WTC11 (cell line): ENCODE measurements around the gene DCTD.

ENCODE experiments used
- CBFB ChIP-seq: sonication (generic); formaldehyde crosslinking; IDR thresholded peaks from 2 replicates; pipeline ENCODE4 v1.8.1; 2022; ENCODE audit warnings: mild to moderate bottlenecking, low read depth, missing genetic modification reagents
- PRRX2 ChIP-seq: fragments of 250-450 bp; sonication (Bioruptor Pico); IDR thresholded peaks from 2 replicates; pipeline ENCODE4 v1.8.0; 2021; ENCODE audit warnings: mild to moderate bottlenecking
- TCF7 ChIP-seq: sonication (generic); formaldehyde crosslinking; IDR thresholded peaks from 2 replicates; pipeline ENCODE4 v1.8.0; 2022; ENCODE audit warnings: mild to moderate bottlenecking, low read depth, missing genetic modification reagents, moderate library complexity
- ZBTB21 ChIP-seq: sonication (generic); formaldehyde crosslinking; IDR thresholded peaks from 2 replicates; pipeline ENCODE4 v1.8.1; 2023; ENCODE audit warnings: mild to moderate bottlenecking, missing genetic modification reagents, borderline replicate concordance
- ZNF263 ChIP-seq: sonication (generic); formaldehyde crosslinking; IDR thresholded peaks from 2 replicates; pipeline ENCODE4 v1.8.1; 2022; ENCODE audit warnings: low read depth, mild to moderate bottlenecking, moderate library complexity, missing genetic modification reagents
- TF ChIP-seq, protein P1 (sequence below): sonication (generic); formaldehyde crosslinking; IDR thresholded peaks from 2 replicates; pipeline ENCODE4 v1.8.1; 2023; ENCODE audit warnings: mild to moderate bottlenecking, moderate library complexity, missing genetic modification reagents
- TF ChIP-seq, protein P2 (sequence below): fragments of 200-600 bp; IDR thresholded peaks from 2 replicates; pipeline ENCODE4 v1.8.0; 2022; ENCODE audit warnings: antibody characterized with exemption
- TF ChIP-seq, protein P3 (sequence below): sonication (generic); formaldehyde crosslinking; IDR thresholded peaks from 2 replicates; pipeline ENCODE4 v1.8.1; 2023; ENCODE audit warnings: mild to moderate bottlenecking, missing genetic modification reagents, moderate library complexity
- TF ChIP-seq, protein P4 (sequence below): sonication (generic); formaldehyde crosslinking; IDR thresholded peaks from 2 replicates; pipeline ENCODE4 v1.8.1; 2022; ENCODE audit warnings: low read depth, mild to moderate bottlenecking, moderate library complexity, missing genetic modification reagents, borderline replicate concordance
- TF ChIP-seq, protein P5 (sequence below): sonication (generic); formaldehyde crosslinking; IDR thresholded peaks from 2 replicates; pipeline ENCODE4 v1.8.0; 2022; ENCODE audit warnings: mild to moderate bottlenecking, missing genetic modification reagents
- TF ChIP-seq, protein P6 (sequence below): sonication (generic); formaldehyde crosslinking; conservative IDR thresholded peaks from 2 replicates; pipeline ENCODE4 v1.8.1; 2022; ENCODE audit warnings: mild to moderate bottlenecking, missing genetic modification reagents
- TF ChIP-seq, protein P7 (sequence below): fragments of 250-450 bp; sonication (Bioruptor Pico); IDR thresholded peaks from 2 replicates; pipeline ENCODE4 v1.9.0; 2021; ENCODE audit warnings: moderate library complexity, mild to moderate bottlenecking, inconsistent platforms, borderline replicate concordance
- TF ChIP-seq, protein P8 (sequence below): sonication (generic); formaldehyde crosslinking; IDR thresholded peaks from 2 replicates; pipeline ENCODE4 v1.8.1; 2022; ENCODE audit warnings: missing genetic modification reagents, borderline replicate concordance

DNA sequence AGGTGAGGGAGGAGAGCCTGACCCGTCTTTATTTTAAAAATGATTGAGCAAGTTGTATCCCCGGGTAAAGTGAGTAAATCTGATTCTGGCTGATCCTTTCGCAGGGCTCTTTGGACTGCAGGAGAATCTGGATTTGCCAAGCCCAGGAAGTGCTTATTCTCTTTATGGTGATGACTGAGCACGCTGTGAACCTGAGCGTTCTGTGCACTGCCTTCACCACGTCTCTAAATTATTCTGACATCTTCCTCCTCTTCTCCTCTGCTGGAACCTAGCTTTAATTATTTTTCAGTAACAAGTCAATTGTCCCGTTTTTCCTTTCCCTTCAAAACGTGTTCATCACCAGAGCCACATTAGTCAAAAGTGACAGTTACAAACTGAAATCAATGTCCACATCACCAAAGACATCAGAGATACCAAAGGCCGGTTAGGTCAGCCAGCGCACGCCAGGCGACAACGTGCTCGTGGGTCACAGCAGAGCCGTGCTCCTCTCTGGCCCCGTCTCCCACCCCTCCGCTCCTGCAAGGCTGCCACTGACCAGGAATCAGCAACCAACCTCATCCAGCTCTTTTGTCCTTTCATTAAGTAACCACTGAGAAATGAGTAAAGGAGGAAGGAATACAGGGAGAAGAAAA lies 74.3 kb downstream of the DCTD start:
- TF ChIP-seq, protein P1, sequence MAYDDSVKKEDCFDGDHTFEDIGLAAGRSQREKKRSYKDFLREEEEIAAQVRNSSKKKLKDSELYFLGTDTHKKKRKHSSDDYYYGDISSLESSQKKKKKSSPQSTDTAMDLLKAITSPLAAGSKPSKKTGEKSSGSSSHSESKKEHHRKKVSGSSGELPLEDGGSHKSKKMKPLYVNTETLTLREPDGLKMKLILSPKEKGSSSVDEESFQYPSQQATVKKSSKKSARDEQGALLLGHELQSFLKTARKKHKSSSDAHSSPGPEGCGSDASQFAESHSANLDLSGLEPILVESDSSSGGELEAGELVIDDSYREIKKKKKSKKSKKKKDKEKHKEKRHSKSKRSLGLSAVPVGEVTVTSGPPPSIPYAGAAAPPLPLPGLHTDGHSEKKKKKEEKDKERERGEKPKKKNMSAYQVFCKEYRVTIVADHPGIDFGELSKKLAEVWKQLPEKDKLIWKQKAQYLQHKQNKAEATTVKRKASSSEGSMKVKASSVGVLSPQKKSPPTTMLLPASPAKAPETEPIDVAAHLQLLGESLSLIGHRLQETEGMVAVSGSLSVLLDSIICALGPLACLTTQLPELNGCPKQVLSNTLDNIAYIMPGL (CRISPR knock-in tag), result no peak
- TF ChIP-seq CBFB, result no peak
- TF ChIP-seq, protein P2, sequence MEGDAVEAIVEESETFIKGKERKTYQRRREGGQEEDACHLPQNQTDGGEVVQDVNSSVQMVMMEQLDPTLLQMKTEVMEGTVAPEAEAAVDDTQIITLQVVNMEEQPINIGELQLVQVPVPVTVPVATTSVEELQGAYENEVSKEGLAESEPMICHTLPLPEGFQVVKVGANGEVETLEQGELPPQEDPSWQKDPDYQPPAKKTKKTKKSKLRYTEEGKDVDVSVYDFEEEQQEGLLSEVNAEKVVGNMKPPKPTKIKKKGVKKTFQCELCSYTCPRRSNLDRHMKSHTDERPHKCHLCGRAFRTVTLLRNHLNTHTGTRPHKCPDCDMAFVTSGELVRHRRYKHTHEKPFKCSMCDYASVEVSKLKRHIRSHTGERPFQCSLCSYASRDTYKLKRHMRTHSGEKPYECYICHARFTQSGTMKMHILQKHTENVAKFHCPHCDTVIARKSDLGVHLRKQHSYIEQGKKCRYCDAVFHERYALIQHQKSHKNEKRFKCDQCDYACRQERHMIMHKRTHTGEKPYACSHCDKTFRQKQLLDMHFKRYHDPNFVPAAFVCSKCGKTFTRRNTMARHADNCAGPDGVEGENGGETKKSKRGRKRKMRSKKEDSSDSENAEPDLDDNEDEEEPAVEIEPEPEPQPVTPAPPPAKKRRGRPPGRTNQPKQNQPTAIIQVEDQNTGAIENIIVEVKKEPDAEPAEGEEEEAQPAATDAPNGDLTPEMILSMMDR, result no peak
- no peak for TF ChIP-seq TCF7
- TF ChIP-seq, protein P3, sequence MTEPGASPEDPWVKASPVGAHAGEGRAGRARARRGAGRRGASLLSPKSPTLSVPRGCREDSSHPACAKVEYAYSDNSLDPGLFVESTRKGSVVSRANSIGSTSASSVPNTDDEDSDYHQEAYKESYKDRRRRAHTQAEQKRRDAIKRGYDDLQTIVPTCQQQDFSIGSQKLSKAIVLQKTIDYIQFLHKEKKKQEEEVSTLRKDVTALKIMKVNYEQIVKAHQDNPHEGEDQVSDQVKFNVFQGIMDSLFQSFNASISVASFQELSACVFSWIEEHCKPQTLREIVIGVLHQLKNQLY (CRISPR knock-in tag), result no peak
- TF ChIP-seq, protein P4, sequence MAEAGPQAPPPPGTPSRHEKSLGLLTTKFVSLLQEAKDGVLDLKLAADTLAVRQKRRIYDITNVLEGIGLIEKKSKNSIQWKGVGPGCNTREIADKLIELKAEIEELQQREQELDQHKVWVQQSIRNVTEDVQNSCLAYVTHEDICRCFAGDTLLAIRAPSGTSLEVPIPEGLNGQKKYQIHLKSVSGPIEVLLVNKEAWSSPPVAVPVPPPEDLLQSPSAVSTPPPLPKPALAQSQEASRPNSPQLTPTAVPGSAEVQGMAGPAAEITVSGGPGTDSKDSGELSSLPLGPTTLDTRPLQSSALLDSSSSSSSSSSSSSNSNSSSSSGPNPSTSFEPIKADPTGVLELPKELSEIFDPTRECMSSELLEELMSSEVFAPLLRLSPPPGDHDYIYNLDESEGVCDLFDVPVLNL (CRISPR knock-in tag), result no peak
- TF ChIP-seq, protein P5, sequence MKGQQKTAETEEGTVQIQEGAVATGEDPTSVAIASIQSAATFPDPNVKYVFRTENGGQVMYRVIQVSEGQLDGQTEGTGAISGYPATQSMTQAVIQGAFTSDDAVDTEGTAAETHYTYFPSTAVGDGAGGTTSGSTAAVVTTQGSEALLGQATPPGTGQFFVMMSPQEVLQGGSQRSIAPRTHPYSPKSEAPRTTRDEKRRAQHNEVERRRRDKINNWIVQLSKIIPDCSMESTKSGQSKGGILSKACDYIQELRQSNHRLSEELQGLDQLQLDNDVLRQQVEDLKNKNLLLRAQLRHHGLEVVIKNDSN, result no peak
- TF ChIP-seq PRRX2 (CRISPR knock-in tag), result no peak
- TF ChIP-seq, protein P6, sequence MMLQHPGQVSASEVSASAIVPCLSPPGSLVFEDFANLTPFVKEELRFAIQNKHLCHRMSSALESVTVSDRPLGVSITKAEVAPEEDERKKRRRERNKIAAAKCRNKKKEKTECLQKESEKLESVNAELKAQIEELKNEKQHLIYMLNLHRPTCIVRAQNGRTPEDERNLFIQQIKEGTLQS (CRISPR knock-in tag), result no peak
- TF ChIP-seq, protein P7, sequence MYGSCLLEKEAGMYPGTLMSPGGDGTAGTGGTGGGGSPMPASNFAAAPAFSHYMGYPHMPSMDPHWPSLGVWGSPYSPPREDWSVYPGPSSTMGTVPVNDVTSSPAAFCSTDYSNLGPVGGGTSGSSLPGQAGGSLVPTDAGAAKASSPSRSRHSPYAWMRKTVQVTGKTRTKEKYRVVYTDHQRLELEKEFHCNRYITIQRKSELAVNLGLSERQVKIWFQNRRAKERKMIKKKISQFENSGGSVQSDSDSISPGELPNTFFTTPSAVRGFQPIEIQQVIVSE (CRISPR knock-in tag), result no peak
- TF ChIP-seq ZNF263, result no peak
- no peak for TF ChIP-seq ZBTB21
- TF ChIP-seq, protein P8, sequence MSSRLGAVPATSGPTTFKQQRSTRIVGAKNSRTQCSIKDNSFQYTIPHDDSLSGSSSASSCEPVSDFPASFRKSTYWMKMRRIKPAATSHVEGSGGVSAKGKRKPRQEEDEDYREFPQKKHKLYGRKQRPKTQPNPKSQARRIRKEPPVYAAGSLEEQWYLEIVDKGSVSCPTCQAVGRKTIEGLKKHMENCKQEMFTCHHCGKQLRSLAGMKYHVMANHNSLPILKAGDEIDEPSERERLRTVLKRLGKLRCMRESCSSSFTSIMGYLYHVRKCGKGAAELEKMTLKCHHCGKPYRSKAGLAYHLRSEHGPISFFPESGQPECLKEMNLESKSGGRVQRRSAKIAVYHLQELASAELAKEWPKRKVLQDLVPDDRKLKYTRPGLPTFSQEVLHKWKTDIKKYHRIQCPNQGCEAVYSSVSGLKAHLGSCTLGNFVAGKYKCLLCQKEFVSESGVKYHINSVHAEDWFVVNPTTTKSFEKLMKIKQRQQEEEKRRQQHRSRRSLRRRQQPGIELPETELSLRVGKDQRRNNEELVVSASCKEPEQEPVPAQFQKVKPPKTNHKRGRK, result no peak
